GM19239 (cell line): Measurements from ENCODE around the gene SLC22A23.

Experiments used
- DNase-seq: peaks from one replicate; pipeline ENCODE4 v3.0.0; 2011; ENCODE audit warnings: low spot score; ENCODE audit not compliant: insufficient read length
- FAIRE-seq: peaks from 2 replicates; lab custom pipeline; 2011; peaks lifted over from hg19 to GRCh38; lab: Jason Lieb, UNC

SLC22A23 gene

GRCh38 chr6:3281631-3282475, 175.0 kb downstream of the SLC22A23 start:
- no peak for FAIRE-seq
- DNase-seq, result no peak

GRCh38 chr6:3280866-3281465, 175.9 kb downstream of the SLC22A23 start:
- DNase-seq (no peak), FAIRE-seq (no peak)

DNA sequence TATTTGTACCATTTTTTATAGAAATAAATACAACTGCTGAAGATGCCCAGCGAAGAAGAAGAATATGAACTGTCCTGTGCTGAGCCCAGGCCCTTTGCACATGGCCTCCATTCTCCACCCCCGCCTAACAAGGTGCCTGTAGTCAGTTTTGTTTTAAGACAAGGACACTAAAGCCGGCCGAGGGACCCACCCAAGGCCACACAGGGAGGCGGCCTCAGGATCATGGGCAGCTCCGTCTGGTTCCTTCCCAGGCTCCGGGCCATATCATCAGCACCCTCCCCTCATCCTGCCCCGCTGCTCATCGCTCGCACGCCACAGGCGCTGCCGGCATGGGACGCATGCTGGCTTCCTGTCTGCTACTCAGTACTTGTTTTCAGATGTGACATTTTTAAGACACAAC, 176.8 kb downstream of the SLC22A23 start:
- DNase-seq (no peak), FAIRE-seq (no peak)

GRCh38 chr6:3278691-3279090, 178.2 kb downstream of the SLC22A23 start:
- DNase-seq (no peak), FAIRE-seq (no peak)

GRCh38 chr6:3277851-3278416, 178.9 kb downstream of the SLC22A23 start:
- no peak for FAIRE-seq
- no peak for DNase-seq

DNA sequence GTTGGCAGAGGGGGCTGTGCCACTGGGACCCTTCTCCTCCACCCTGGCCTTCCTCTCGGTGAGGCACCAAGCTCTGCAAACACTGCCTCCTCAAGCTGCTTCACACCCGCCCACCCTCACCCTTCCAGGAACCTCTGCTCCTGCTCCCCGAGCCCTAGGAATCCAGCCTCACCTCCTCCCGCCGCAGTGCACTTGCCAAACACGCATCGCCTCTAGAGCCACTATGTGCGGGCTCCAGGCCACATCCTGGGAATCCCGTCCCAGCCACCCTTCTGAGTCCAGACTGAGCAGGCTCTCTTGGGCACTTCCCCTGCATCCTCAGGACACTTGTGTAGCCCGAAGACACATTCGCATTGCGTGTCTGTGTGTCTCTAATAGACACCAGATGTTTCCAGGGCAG, 179.6 kb downstream of the SLC22A23 start:
- FAIRE-seq, result no peak
- no peak for DNase-seq

DNA sequence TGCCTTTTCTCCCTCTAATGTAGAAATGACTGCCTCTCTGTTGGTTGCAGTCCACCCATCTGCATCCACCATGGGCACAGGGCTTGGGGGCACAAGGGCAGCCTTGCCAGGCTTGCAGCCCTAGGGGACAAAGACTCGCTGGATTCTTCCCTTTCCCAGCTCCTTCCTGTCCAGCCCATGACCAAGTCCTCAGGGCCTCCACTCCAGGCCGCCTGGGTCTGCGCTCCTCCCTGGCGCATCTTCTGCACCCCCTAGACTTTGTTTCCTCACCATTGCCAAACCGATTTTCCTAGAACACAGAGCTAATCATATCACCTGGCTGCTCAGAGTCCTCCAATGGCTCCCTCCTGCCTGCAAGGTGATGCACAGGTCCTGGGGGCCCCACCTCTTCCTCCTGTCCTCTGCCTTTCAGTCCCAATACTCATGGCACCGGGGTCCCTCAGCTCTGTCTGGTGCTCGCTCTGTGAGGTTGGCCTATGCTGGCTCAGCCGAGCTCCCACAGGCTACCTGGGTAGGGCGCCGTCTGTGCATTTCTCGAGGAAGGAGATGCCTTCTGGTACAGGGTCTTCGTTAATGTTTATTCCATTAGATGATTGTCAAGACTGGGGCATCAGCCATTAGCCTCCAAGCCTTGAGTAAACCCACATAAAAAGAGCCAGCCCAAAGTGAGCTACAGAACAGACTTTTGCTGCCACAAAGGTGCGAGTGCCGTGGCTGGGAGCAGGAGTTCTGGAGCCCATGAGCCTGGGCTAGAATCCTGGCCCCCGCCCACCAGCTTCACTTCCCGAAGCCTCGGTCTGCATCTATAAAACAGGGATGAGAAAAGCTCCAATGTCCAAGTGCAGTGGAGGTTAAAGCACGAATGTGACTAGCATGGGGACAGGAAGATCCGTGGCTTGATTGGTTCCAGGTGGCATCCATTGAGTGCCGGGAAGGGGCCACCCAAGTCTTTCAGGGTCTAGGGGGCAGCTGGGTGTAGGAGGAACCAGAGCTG, 180.4 kb downstream of the SLC22A23 start:
- FAIRE-seq (no peak), DNase-seq (no peak)

DNA sequence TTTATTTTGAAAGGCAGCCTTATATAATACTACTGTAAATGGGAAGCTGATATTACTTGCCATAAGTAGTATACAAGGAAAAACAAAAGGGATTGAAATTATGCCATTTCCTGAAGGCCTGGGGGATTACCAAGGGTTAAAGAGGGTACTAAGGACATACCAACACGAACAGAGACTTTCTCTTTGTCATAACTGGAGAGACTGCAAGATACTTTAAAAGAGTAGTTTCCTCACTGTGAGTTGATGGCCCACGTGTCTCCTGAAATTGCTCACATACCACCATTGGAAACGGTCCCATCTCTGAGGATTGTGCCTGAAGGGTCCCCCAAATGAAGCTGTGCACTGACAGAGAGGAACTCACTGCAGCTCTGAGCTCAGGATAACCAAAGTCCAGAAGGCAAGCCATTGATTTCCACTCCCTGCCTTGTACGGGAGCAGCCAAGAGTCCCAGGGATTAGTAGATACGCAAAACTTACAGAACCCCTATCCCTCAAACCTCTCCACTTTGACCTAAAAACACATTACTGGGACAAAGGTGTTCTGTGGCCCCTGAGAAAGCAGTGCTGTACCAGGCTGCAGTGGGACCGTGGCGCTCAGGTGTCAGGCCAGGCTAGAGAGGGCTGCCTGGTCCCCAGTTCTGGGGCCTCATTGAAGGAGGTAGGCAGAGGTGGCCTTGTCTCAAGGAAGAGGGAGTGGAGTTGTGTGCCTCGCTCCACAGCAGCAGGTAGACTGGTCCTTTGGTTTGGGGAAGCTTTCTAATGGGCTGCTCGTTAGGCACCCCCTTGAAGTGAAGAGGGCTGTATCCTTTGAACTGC, 182.9 kb downstream of the SLC22A23 start:
- FAIRE-seq (no peak), DNase-seq (no peak)

DNA sequence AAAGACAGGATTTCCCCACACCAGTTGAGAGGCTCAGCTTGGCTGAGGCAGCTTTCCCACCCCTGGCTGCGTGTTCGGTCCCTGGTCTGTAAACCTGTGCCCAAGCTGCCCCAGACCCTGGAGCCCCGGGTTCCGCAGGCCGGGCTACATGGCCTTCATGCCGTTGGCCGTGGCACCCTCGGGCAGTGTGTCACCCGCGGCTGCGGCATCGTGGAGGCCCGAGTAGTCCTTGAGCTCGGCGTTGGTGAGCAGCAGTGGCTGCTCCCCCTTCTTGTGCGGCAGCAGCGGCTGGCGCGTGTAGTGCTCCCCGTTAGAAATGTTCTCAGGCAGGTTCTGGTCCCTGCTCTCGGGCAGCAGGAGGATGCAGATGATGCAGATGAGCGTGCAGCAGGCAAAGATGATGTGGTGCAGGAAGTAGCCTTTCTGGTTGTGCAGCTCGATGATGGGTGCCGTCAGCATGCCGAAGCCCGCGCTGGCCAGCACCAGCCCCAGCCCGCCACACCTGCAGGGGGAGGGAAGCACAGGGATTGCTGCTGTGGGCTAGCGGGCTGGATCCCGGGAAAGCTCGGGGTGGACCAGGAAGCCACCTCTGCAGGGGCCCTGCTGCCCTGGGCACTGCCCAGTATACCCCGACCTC, 183.8 kb downstream of the SLC22A23 start:
- DNase-seq, result no peak
- no peak for FAIRE-seq

DNA sequence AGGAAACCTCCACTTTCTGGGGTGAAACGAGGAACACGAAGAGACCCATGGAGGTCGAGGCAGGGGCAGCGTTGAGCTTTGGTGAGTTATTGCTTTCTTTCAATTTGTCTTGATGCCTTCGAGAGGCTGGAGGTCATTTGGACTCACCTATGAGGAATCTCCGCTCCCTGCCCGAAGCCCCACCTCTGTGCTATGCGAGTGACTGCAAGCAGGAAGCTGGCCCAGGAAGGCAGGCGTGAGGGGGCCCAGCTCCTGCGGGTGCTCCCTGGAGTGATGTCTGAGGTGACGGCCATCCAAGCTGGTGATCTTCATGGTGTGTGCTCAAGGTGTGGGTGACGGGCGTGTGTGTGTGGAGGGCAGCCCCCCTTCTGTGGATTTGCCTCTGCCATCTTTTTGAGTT, 185.1 kb downstream of the SLC22A23 start:
- DNase-seq (no peak), FAIRE-seq (no peak)

- FAIRE-seq, result no peak
These were observed 186.6 kb downstream of the SLC22A23 start for GRCh38 chr6:3270258-3270657.

DNA sequence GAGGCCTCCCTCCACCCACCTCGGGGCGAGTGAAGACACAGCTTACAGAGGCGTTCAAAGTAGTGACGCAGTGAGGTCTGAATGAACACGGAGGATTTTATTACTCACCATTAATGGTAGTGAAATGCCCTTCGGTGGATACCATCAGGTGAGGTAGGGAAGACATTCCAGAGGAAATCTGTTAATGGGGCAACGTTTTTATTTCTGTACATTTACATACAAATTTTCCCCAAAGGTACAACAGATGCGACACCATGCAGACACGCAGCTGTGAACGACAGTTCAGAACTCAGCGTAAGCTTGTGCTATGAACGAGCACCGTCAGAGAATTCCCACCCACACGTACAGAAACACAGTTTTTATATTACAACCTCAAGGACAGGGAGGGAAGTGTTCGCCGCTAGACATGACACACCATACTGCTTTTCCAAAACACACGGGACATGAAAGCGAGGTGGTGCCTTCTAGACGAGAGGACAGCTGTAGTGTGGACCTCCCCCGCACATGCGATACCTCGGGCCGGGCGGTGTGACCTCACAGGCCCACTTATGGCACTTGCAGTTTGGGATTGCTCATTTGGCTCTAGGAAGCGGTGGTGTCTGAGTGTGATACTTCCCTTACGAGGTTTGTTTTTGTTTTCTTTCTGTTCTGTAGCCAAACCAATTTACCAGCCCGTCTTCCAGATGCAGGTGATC, 187.4 kb downstream of the SLC22A23 start:
- no peak for FAIRE-seq

More at GRCh38 chr6:3270258-3270657, 186.6 kb downstream of the SLC22A23 start:
- no peak for DNase-seq

DNA sequence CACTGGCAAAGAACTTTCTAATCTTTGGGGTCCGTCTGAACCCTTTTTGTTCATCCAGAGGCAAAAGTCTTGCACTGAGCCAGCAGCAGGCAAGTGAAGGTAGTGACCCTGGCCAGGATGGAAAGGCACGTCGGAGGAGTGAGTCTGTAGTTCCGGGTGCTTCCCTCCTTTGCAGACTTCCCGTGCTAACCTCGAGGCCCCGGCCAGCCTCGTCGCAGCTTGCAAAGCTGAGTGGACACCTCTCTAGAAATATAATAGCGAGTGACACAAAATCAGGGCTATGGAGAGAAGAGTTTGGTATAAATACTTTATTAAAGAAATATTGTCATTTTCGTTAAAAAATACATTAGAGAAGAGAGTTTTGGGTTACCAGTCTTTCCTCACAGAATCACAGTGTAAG, 188.2 kb downstream of the SLC22A23 start:
- no peak for FAIRE-seq
- DNase-seq, result no peak

More for the DNA sequence above, 187.4 kb downstream of the SLC22A23 start:
- DNase-seq, result no peak

- FAIRE-seq (no peak), DNase-seq (no peak)
These were observed 189.7 kb downstream of the SLC22A23 start for GRCh38 chr6:3267162-3267561.

GRCh38 chr6:3266170-3266569, 190.7 kb downstream of the SLC22A23 start:
- no peak for FAIRE-seq

DNA sequence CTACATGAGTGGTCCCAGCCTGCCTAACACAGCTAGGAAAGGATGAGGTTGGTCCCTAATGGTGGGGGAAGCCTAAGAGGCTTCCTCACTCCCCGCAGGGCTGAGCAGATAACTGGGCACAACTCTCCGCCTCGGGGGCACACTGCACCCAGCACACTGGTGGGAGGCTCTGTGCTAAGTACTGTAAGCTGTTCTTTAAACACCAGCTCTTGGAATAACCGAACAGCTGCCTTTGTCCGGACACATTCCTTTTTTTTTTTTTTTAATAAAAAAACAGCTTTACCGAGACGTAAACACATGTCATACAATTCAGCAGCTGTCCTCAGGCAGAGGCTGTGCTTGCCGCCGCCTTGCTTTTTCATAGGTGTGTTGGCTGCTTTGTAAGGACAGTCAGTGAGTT, 191.2 kb downstream of the SLC22A23 start:
- DNase-seq, result no peak
- FAIRE-seq, result no peak

More at GRCh38 chr6:3266170-3266569, 190.7 kb downstream of the SLC22A23 start:
- no peak for DNase-seq

- DNase-seq, result no peak
- no peak for FAIRE-seq
These were observed 192.5 kb downstream of the SLC22A23 start for GRCh38 chr6:3264356-3264755.

GRCh38 chr6:3263096-3263495, 193.8 kb downstream of the SLC22A23 start:
- DNase-seq (no peak), FAIRE-seq (no peak)
